Duodenal mucosa (tissue), 2 donors: ENCODE measurements around the gene ATMIN.

ENCODE experiments used
- H3K27ac ChIP-seq: one replicate; pipeline ENCODE4 v1.7.0; 2013; ENCODE audit warnings: low read depth, low read length
- H3K27me3 ChIP-seq, 2 donors: one replicate each; pipeline ENCODE4 v1.7.0; 2013; ENCODE audit warnings: low read length in 2 of 2, control low read depth in 1 of 2; ENCODE audit not compliant: insufficient read depth in 2 of 2, control insufficient read depth in 1 of 2
- H3K36me3 ChIP-seq, 2 donors: one replicate each; pipeline ENCODE4 v1.7.0; 2013; ENCODE audit warnings: low read length in 2 of 2, control low read depth in 1 of 2; ENCODE audit not compliant: insufficient read depth in 2 of 2, control insufficient read depth in 1 of 2
- H3K4me1 ChIP-seq, 2 donors: one replicate each; pipeline ENCODE4 v1.7.0; 2013; ENCODE audit warnings: low read length in 2 of 2, control low read depth in 1 of 2; ENCODE audit not compliant: insufficient read depth in 2 of 2, control insufficient read depth in 1 of 2
- H3K4me3 ChIP-seq, 2 donors: one replicate each; pipeline ENCODE4 v1.7.0; 2013; ENCODE audit warnings: low read length in 2 of 2, low read depth in 1 of 2
- H3K9ac ChIP-seq, 2 donors: one replicate each; pipeline ENCODE4 v1.7.0; 2013; ENCODE audit warnings: low read length in 2 of 2, low read depth in 1 of 2
- H3K9me3 ChIP-seq, 2 donors: one replicate each; pipeline ENCODE4 v1.7.0; 2013; ENCODE audit warnings: low read length in 2 of 2, control low read depth in 1 of 2; ENCODE audit not compliant: control insufficient read depth in 1 of 2

Gene ATMIN

GRCh38 chr16:80993834-80994233, 41.8 kb upstream of the ATMIN start:
- H3K4me3 ChIP-seq, result no peak overlapping the region
- no peak overlapping the region for H3K9ac ChIP-seq
- no peak overlapping the region for H3K27ac ChIP-seq
- peaks cover 0 to 5% of the 10 kb centered on the region in 2 donors for H3K36me3 ChIP-seq
- no peaks in the 10 kb centered on the region for H3K27me3 ChIP-seq
- H3K4me1 ChIP-seq, result peaks cover 4 to 17% of the 10 kb centered on the region in 2 donors
- H3K9me3 ChIP-seq, result no peaks in the 10 kb centered on the region

GRCh38 chr16:80994451-80994850, 41.2 kb upstream of the ATMIN start:
- H3K27ac ChIP-seq, result no peak overlapping the region
- H3K9me3 ChIP-seq, result no peaks in the 10 kb centered on the region
- no peak overlapping the region for H3K9ac ChIP-seq
- peaks cover 4 to 17% of the 10 kb centered on the region in 2 donors for H3K4me1 ChIP-seq
- H3K36me3 ChIP-seq, result peaks cover 0 to 5% of the 10 kb centered on the region in 2 donors
- no peaks in the 10 kb centered on the region for H3K27me3 ChIP-seq
- no peak overlapping the region for H3K4me3 ChIP-seq

- Histone ChIP-seq H3K27me3 (no peaks in the 10 kb centered on the region), H3K4me3 (peak overlapping the region; percentile 61 to 70), H3K27ac (no peak overlapping the region), H3K9ac (peak overlapping the region; percentile 3 to 57), H3K36me3 (no peaks in the 10 kb centered on the region), H3K4me1 (peaks cover 4 to 17% of the 10 kb centered on the region in 2 donors), H3K9me3 (no peaks in the 10 kb centered on the region)
Observed at GRCh38 chr16:80996688-80997138, 38.9 kb upstream of the ATMIN start.

- no peaks in the 10 kb centered on the region for H3K9me3 ChIP-seq
- peak overlapping the region; percentile 19 to 57 for H3K9ac ChIP-seq
- peak overlapping the region; percentile 7 for H3K27ac ChIP-seq
- H3K27me3 ChIP-seq, result no peaks in the 10 kb centered on the region
- H3K4me3 ChIP-seq, result peak overlapping the region; percentile 61 to 70
- no peaks in the 10 kb centered on the region for H3K36me3 ChIP-seq
- H3K4me1 ChIP-seq, result peaks cover 4 to 17% of the 10 kb centered on the region in 2 donors
Observed at GRCh38 chr16:80997139-80997798, 38.4 kb upstream of the ATMIN start.

- peak overlapping the region; percentile 61 to 70 for H3K4me3 ChIP-seq
- no peaks in the 10 kb centered on the region for H3K9me3 ChIP-seq
- H3K36me3 ChIP-seq, result no peaks in the 10 kb centered on the region
- H3K27ac ChIP-seq, result no peak overlapping the region
- H3K9ac ChIP-seq, result peak overlapping the region; percentile 19 to 57
- no peaks in the 10 kb centered on the region for H3K27me3 ChIP-seq
- peaks cover 4 to 20% of the 10 kb centered on the region in 2 donors for H3K4me1 ChIP-seq
Observed at GRCh38 chr16:80997964-80998620, 37.5 kb upstream of the ATMIN start.

GRCh38 chr16:81000873-81001272, 34.8 kb upstream of the ATMIN start:
- no peak overlapping the region for H3K9ac ChIP-seq
- H3K9me3 ChIP-seq, result no peaks in the 10 kb centered on the region
- no peaks in the 10 kb centered on the region for H3K36me3 ChIP-seq
- no peak overlapping the region for H3K4me3 ChIP-seq
- no peak overlapping the region for H3K27ac ChIP-seq
- H3K4me1 ChIP-seq, result peaks cover 17 to 34% of the 10 kb centered on the region in 2 donors
- H3K27me3 ChIP-seq, result no peaks in the 10 kb centered on the region

GRCh38 chr16:81001330-81001729, 34.3 kb upstream of the ATMIN start:
- Histone ChIP-seq H3K4me1 (peaks cover 18 to 36% of the 10 kb centered on the region in 2 donors), H3K9ac (no peak overlapping the region), H3K9me3 (no peaks in the 10 kb centered on the region), H3K27me3 (no peaks in the 10 kb centered on the region), H3K4me3 (no peak overlapping the region), H3K27ac (no peak overlapping the region), H3K36me3 (no peaks in the 10 kb centered on the region)

GRCh38 chr16:81003064-81003463, 32.6 kb upstream of the ATMIN start:
- Histone ChIP-seq H3K27me3 (no peaks in the 10 kb centered on the region), H3K4me3 (no peak overlapping the region), H3K27ac (no peak overlapping the region), H3K36me3 (no peaks in the 10 kb centered on the region), H3K4me1 (peaks cover 14 to 23% of the 10 kb centered on the region in 2 donors), H3K9me3 (no peaks in the 10 kb centered on the region), H3K9ac (no peak overlapping the region)

GRCh38 chr16:81003610-81004460, 31.8 kb upstream of the ATMIN start:
- Histone ChIP-seq H3K27ac (peak overlapping the region; percentile 41), H3K36me3 (no peaks in the 10 kb centered on the region), H3K9me3 (no peaks in the 10 kb centered on the region), H3K4me1 (peaks cover 19% of the 10 kb centered on the region in 2 donors), H3K4me3 (peak overlapping the region; percentile 63 to 94), H3K27me3 (no peaks in the 10 kb centered on the region), H3K9ac (peak overlapping the region; percentile 45 to 52)
